ENCODE results near the gene TOM1L2.
"Not testable (repeated sequence)": the region's sequence is repeated elsewhere in the genome, so short reads cannot be mapped to it uniquely, and the experiment has no call there.

Gene TOM1L2

DNA sequence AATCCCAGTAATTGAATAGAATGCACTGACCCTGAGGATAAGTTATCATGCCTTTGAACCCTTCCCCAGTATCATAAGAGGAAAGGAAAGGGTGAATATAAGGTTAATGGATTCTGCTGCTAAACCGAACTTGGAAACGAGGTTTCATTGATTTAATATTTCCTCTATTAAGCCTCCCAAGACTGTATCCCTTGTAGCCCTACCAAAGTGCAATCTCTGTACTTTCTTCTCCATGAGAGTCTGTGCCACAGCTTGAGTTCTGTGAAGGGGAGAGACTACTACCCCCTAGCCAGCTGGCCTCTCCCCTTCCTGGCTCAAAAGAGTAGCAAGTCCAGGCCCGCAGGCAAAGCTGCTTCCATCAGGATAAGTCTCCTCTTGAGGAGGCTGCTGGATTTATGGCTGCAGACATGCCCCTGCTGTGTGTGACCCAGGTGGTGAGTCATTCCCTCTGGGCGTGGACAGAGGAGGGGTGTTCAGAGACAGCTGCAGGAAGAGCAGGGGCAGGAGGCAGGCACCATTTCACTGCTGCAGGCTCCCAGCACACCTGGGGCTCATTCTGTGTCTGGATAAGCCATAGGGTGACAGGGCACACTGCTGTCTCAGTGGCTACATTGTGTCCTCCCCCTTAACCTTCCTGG is 58.4 kb downstream of the TOM1L2 start:
- TF ChIP-seq, protein P1, sequence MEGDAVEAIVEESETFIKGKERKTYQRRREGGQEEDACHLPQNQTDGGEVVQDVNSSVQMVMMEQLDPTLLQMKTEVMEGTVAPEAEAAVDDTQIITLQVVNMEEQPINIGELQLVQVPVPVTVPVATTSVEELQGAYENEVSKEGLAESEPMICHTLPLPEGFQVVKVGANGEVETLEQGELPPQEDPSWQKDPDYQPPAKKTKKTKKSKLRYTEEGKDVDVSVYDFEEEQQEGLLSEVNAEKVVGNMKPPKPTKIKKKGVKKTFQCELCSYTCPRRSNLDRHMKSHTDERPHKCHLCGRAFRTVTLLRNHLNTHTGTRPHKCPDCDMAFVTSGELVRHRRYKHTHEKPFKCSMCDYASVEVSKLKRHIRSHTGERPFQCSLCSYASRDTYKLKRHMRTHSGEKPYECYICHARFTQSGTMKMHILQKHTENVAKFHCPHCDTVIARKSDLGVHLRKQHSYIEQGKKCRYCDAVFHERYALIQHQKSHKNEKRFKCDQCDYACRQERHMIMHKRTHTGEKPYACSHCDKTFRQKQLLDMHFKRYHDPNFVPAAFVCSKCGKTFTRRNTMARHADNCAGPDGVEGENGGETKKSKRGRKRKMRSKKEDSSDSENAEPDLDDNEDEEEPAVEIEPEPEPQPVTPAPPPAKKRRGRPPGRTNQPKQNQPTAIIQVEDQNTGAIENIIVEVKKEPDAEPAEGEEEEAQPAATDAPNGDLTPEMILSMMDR (IDR thresholded peaks at IDR 0.05; ENCODE audit: low read depth, low read length), result no peak
- no peak overlapping the region for H3K4me3 ChIP-seq (replicated peaks in 1 of 2; ENCODE audit: low read depth in 2 of 2, low read length in 2 of 2)
- peak; percentile 74 to 81 for DNase-seq (ENCODE audit: low read depth in 2 of 2)

DNA sequence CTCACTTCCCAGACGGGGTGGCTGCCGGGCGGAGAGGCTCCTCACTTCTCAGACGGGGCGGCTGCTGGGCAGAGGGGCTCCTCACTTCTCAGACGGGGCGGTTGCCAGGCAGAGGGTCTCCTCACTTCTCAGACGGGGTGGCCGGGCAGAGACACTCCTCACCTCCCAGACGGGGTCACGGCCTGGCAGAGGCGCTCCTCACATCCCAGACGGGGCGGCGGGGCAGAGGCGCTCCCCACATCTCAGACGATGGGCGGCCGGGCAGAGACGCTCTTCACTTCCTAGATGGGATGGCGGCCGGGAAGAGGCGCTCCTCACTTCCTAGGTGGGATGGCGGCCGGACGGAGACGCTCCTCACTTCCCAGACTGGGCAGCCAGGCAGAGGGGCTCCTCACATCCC is 59.9 kb downstream of the TOM1L2 start:
- not testable (repeated sequence) for H3K4me3 ChIP-seq (replicated peaks in 1 of 2; ENCODE audit: low read depth in 2 of 2, low read length in 2 of 2); DNase-seq (ENCODE audit: low read depth in 2 of 2)

DNA sequence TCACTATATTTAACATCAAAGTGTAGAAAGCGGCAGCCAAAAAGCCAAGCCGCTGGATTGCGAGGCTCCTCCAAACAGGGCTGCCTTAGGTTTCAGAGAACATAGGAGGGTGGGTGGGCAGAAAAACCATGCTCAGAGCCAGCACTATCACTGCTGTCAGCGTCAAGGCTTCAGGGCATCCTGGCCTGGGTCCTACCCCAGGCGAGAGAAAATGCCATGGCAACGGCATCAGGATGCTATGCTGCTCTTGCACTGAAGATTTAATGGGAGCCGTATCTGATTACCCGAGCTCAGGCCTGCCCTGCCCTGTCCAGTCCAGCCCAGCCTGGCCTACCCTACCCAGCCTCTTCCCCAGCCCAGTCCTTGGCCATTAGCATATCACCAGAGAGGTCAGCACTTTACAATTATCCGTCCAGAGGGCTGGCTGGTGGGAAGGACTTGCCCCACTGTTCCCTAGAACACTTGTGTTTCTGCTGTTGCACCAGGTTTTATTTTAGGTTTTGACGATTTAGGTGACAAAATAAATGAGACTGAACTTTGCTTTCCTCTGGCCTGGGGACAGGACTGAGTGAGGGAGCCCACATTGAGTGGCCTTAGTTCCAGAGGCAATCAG is 61.1 kb downstream of the TOM1L2 start:
- no peak for DNase-seq (ENCODE audit: low read depth in 2 of 2)
- TF ChIP-seq, protein P1 (IDR thresholded peaks at IDR 0.05; ENCODE audit: low read depth, low read length), result no peak
- H3K4me3 ChIP-seq (replicated peaks in 1 of 2; ENCODE audit: low read depth in 2 of 2, low read length in 2 of 2), result no peak overlapping the region

DNA sequence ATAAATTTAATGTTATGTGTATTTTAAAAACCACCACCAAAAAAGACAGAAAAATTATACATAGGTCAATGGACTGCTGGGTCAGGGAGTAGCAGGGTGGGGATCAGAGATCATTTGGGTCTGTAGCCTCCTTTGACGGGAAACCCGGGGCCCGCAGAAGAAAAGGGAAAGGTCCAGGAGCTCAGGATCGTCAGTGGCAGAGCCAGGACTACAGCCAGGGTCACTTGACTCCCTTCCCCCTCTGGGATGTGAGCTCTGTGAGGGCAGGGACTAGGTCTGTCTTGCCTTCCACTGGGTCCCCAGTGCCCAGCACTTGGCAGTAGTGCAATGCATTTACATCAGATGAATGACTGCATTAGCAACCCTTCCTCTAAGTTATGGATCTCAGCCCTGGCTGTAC is 62.1 kb downstream of the TOM1L2 start:
- no peak for DNase-seq (ENCODE audit: low read depth in 2 of 2)
- H3K4me3 ChIP-seq (replicated peaks in 1 of 2; ENCODE audit: low read depth in 2 of 2, low read length in 2 of 2), result no peak overlapping the region
- TF ChIP-seq, protein P1 (IDR thresholded peaks at IDR 0.05; ENCODE audit: low read depth, low read length), result no peak

DNA sequence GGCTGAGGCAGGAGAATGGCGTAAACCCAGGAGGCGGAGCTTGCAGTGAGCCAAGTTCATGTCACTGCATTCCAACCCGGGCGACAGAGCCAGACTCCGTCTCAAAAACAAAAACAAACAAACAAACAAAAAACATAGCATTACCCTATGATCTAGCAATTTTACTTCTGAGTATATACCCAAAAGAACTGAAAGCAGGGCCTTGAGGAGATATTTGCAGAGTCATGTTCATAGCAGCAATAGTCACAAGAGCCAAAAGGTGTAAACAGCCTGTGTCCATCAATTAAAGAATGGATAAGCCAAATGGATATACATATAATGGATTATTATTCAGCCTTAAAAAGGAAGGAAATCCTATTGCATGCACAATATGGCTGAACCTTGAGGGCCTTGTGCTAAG is 63.1 kb downstream of the TOM1L2 start:
- no peak overlapping the region for H3K4me3 ChIP-seq (replicated peaks in 1 of 2; ENCODE audit: low read depth in 2 of 2, low read length in 2 of 2)
- DNase-seq (ENCODE audit: low read depth in 2 of 2), result no peak
- TF ChIP-seq, protein P1 (IDR thresholded peaks at IDR 0.05; ENCODE audit: low read depth, low read length), result no peak

DNA sequence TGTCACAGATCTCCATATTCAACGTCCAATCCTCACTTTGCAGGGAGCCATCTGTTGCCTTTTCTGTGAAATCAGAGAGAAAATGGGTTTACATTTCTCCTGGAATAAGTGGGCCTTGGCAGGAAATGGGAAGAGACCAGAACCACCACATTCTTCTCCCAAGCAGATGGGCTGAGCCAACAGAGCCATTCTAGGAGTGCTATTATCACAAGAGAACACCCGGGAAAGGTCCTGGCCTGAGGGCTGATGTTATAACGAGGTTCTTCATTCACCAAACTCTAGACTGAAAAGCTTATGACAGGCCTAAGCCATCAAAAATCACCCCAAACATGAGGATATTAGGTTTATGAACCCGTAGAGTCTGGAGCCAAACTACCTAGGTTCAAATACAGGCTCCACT is 64.7 kb downstream of the TOM1L2 start:
- TF ChIP-seq, protein P1 (IDR thresholded peaks at IDR 0.05; ENCODE audit: low read depth, low read length), result no peak
- H3K4me3 ChIP-seq (replicated peaks in 1 of 2; ENCODE audit: low read depth in 2 of 2, low read length in 2 of 2), result no peak overlapping the region
- DNase-seq (ENCODE audit: low read depth in 2 of 2), result no peak

DNA sequence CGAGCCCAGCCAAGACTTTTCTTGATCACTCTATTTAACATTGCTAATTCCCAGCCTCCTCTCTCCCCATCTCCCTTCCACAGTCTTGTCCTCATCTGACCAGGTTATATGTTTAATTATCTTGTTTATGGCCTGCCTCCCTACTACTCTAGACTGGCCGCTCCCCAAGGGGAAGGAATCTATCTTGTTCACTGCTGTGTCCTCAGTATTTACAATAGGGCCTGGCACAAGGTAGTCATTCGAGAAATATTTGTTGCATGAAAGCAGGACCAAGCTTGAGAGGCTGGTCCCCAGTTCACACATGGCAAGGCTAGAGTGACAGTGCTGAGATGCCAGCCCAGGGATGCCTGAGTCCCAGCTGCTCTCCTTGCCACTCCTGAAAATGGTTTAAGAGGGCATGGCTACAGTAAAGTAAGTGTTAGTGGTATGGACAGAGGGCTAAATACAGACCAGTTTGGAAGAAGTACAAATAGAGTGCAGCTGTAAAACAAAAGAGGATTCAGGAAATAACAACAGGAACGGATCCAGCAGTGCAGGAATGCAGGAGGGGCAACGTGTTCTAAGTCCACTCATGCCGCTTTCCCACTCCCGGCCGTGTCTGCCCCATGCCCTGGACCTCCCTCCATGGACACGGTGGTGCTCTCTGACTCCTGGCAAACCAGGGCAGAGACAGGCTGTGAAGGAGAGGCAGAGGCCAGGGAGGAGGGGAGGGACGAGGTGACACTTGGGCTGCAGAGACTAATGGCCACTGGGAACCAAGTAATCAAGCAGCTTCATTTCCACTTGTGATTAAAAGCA is 65.6 kb downstream of the TOM1L2 start:
- no peak for DNase-seq (ENCODE audit: low read depth in 2 of 2)
- no peak overlapping the region for H3K4me3 ChIP-seq (replicated peaks in 1 of 2; ENCODE audit: low read depth in 2 of 2, low read length in 2 of 2)
- TF ChIP-seq, protein P1 (IDR thresholded peaks at IDR 0.05; ENCODE audit: low read depth, low read length), result no peak

All from cardiac fibroblast (primary cell).